GM19035 (cell line): Measurements from ENCODE around the gene NSF.
"Not testable (repeated sequence)": the region's sequence is repeated elsewhere in the genome, so short reads cannot be mapped to it uniquely, and the experiment has no call there.

Experiments
- ATAC-seq: cut with Tn5 transposase; IDR thresholded peaks from one replicate; pipeline ENCODE4 v1.9.1; 2021; ENCODE audit not compliant: unreplicated experiment

NSF gene

GRCh38 chr17:46773676-46774075 is 183.2 kb downstream of the NSF start:
- ATAC-seq = no peak

GRCh38 chr17:46774108-46774737 is 183.8 kb downstream of the NSF start:
- ATAC-seq = no peak

DNA sequence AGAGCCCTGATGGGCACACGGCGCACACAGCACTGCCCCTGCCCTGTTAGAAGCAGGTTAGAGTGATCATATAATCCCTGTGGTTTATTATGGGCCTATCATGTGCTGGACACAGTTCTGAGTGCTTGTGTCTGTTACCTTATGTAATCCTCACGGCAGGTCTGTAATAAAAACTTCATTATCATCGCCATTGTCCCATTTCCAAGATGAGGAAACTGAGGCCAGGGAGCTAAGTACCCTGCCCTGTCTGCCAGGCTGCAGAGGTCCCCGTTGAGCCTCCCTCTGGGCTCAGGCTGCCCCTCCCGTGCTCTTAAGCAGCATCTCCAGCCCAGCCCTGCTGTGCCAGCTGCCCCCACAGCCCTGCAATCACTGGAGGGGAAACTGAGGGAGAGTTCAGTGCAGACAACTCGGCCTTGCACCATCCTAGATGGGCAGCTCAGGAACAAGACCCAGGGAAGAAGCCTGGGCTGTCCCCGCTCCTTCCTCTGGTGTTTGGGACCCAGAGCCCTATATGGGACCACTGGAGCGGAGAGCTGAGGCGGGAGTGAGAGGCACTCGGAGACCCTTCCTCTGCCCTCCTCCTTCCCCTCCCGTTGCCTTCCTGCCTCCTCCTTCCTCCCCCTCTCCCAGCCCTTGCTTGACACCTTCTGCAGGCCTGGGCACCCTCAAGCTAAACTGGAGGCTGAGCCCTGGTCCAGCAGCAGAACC is 186.0 kb downstream of the NSF start:
- no peak for ATAC-seq

GRCh38 chr17:46777943-46778915 is 187.8 kb downstream of the NSF start:
- no peak for ATAC-seq

DNA sequence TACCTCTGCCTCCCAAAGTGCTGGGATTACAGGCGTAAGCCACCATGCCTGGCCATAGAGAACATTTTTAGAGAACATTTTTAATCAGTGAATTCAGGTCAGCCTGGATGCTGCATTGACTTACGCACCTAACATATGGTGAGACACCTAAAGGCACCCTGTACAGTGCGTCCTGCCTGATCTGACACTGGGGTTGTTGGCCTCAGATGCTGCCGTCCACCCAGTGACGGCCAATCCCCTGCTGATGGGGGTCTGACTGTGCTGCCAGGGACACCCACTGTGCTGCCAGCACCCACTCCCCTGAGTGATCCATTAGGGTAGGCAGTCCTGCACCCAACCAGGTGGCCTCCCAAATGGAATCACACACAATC is 189.5 kb downstream of the NSF start:
- no peak for ATAC-seq

GRCh38 chr17:46782250-46782953 is 191.9 kb downstream of the NSF start:
- no peak for ATAC-seq

GRCh38 chr17:46783031-46783593 is 192.6 kb downstream of the NSF start:
- no peak for ATAC-seq

DNA sequence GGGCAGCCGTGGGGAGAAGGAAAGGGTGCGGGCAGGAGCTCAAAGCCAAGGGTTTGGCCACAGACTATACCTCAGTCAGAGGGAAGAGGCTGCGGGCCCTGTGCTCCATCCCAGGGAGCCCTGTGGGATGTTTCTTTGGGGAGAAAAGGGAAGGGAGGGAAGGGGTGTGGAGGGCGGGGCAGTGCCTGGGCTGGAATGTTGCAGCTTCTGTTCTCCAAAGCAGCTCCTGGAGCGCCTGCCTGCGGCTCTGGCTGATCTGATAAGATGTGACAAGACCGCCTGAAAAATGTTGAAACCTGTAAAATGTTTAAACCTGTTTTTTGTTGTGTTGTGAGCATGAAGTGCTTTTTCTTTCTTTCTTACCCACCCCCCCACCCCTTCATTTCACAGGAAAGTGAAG is 195.2 kb downstream of the NSF start:
- ATAC-seq = no peak

GRCh38 chr17:46787478-46787877 is 197.0 kb downstream of the NSF start:
- ATAC-seq = no peak

DNA sequence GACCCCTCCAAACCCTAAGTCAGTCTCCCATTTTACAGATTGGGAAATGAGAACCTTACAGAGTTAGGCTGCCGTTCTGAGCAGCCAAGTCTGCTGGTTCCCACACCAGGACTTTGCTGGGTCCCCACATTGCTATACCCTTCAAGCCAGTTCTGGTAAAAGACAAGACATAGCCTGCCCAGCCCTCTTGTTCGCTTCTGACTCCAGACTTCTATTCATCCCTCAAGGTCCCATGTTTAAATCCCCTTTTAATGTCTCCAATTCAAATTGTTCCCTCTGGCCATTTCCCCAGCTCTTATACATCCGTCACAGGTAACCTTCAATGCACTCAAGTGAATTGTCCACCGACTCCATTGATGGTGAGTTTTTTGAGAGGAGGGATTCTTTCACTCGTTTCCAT is 197.8 kb downstream of the NSF start:
- ATAC-seq = no peak

DNA sequence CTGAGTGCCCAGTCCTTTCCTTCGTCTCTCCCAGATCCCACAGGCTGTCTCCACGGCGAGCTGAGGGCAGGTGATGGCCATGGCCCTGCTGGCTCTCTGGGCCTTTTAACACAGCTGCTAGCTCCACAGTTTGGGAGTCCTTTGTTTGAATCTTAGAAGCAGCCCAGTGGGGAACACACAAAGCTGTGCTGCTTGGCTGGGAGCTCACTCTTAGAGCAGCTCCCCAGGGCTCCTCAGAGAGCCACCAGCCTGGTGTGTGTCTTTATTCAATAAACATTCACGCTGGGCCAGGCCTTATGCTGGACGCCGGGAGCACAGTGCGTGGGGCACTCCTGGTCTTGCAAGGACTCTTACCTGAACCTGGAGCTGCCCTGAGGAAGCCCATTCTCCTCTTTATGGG is 198.3 kb downstream of the NSF start:
- no peak for ATAC-seq

- ATAC-seq = no peak
Measured at GRCh38 chr17:46789610-46790009, 199.1 kb downstream of the NSF start.

GRCh38 chr17:46790216-46790615 is 199.7 kb downstream of the NSF start:
- no peak for ATAC-seq

GRCh38 chr17:46791531-46791930 is 201.1 kb downstream of the NSF start:
- no peak for ATAC-seq

GRCh38 chr17:46792071-46792470 is 201.6 kb downstream of the NSF start:
- ATAC-seq = no peak

- not testable (repeated sequence) for ATAC-seq
Measured at GRCh38 chr17:46793023-46793422, 202.6 kb downstream of the NSF start.

GRCh38 chr17:46793541-46793940 is 203.1 kb downstream of the NSF start:
- no peak for ATAC-seq

GRCh38 chr17:46794318-46794717 is 203.8 kb downstream of the NSF start:
- no peak for ATAC-seq

GRCh38 chr17:46795379-46795952 is 205.0 kb downstream of the NSF start:
- ATAC-seq = no peak

GRCh38 chr17:46796084-46796483 is 205.6 kb downstream of the NSF start:
- no peak for ATAC-seq
